GM12878 (cell line): ENCODE measurements around the gene SERINC5. TPM values are rescaled to one million over a fixed set of nuclear protein-coding genes. Genes with fewer than 3 reads are reported as not detected.

Source experiments
- BMI1 ChIP-seq: fragments of 450-650 bp; IDR thresholded peaks from 2 replicates; pipeline ENCODE4 v1.6.1; 2016; ENCODE audit warnings: mild to moderate bottlenecking, moderate library complexity, borderline replicate concordance
- CHD2 ChIP-seq: IDR thresholded peaks from 2 replicates; pipeline ENCODE4 v1.6.1; 2011; ENCODE audit warnings: low read depth, low read length, improper control_type of control experiment, borderline replicate concordance
- CHD4 ChIP-seq: fragments of 200-600 bp; sonication (generic); IDR thresholded peaks from 2 replicates; pipeline ENCODE4 v1.6.1; 2016; ENCODE audit warnings: mild to moderate bottlenecking
- CREM ChIP-seq: IDR thresholded peaks from 2 replicates; pipeline ENCODE4 v1.6.1; 2014; ENCODE audit warnings: antibody characterized with exemption, low read depth
- E4F1 ChIP-seq: fragments of 450-650 bp; IDR thresholded peaks from 2 replicates; pipeline ENCODE4 v1.6.1; 2018; ENCODE audit warnings: borderline replicate concordance, mild to moderate bottlenecking; ENCODE audit not compliant: partially characterized antibody
- ETV6 ChIP-seq, 2 experiments: fragments of 450-650 bp in 1 of 2; IDR thresholded peaks in 1 of 2; conservative IDR thresholded peaks in 1 of 2; 2 replicates each; pipeline ENCODE4 v1.6.1; 2014; ENCODE audit warnings: antibody characterized with exemption in 1 of 2, borderline replicate concordance in 1 of 2, low read depth in 1 of 2, mild to moderate bottlenecking in 1 of 2, moderate library complexity in 1 of 2
- FOXK2 ChIP-seq: fragments of 450-650 bp; IDR thresholded peaks from 2 replicates; pipeline ENCODE4 v1.6.1; 2017; ENCODE audit warnings: mild to moderate bottlenecking, moderate library complexity
- FOXM1 ChIP-seq: IDR thresholded peaks from 2 replicates; pipeline ENCODE4 v1.6.1; 2012; ENCODE audit warnings: low read depth, mild to moderate bottlenecking, inconsistent platforms, low read length, moderate library complexity
- GATAD2B ChIP-seq: fragments of 450-650 bp; conservative IDR thresholded peaks from 2 replicates; pipeline ENCODE4 v1.6.1; 2017; ENCODE audit warnings: low read depth, mild to moderate bottlenecking, moderate library complexity
- HCFC1 ChIP-seq: fragments of 150-350 bp; IDR thresholded peaks from 2 replicates; pipeline ENCODE4 v1.6.1; 2014; ENCODE audit warnings: low read length
- HDAC6 ChIP-seq: fragments of 200-600 bp; sonication (generic); IDR thresholded peaks from one replicate; pipeline ENCODE4 v1.8.0; 2017; ENCODE audit warnings: antibody characterized with exemption; ENCODE audit not compliant: unreplicated experiment
- IRF5 ChIP-seq: fragments of 450-650 bp; IDR thresholded peaks from 2 replicates; pipeline ENCODE4 v1.6.1; 2017; ENCODE audit warnings: borderline replicate concordance
- NFYA ChIP-seq: IDR thresholded peaks from 2 replicates; pipeline ENCODE4 v1.6.1; 2011; ENCODE audit warnings: low read depth, mild to moderate bottlenecking, low read length, improper control_type of control experiment, borderline replicate concordance
- PAX5 ChIP-seq: IDR thresholded peaks from 2 replicates; pipeline ENCODE4 v1.6.1; 2011; ENCODE audit warnings: low read depth, low read length, borderline replicate concordance
- RCOR1 ChIP-seq: conservative IDR thresholded peaks from 2 replicates; pipeline ENCODE4 v1.6.1; 2012; ENCODE audit warnings: low read depth, low read length, improper control_type of control experiment
- SIX5 ChIP-seq: IDR thresholded peaks from 2 replicates; pipeline ENCODE4 v1.6.1; 2011; ENCODE audit warnings: mild to moderate bottlenecking, low read depth, low read length, moderate library complexity; ENCODE audit not compliant: severe bottlenecking
- SMARCA5 ChIP-seq: fragments of 450-650 bp; IDR thresholded peaks from 2 replicates; pipeline ENCODE4 v1.6.1; 2017; ENCODE audit warnings: mild to moderate bottlenecking
- SPI1 ChIP-seq: IDR thresholded peaks from 2 replicates; pipeline ENCODE4 v1.6.1; 2011; ENCODE audit warnings: low read depth, mild to moderate bottlenecking, low read length, moderate library complexity, borderline replicate concordance; ENCODE audit not compliant: insufficient read depth
- STAT1 ChIP-seq: fragments of 450-650 bp; conservative IDR thresholded peaks from 2 replicates; pipeline ENCODE4 v1.6.1; 2014; ENCODE audit warnings: antibody characterized with exemption, mild to moderate bottlenecking
- TAF1 ChIP-seq: IDR thresholded peaks from 2 replicates; pipeline ENCODE4 v1.6.1; 2011; ENCODE audit warnings: mild to moderate bottlenecking, low read depth, low read length, borderline replicate concordance
- polyA plus RNA-seq, 11 experiments: library from polyadenylated mRNA; depleted of rRNA in 4 of 11; unstranded in 6 of 11; stranded (reverse) in 5 of 11; fragments of >200 nt; fragmentation: Nextera tagmentation in 4 of 11; fragmentation: Illumina TruSeq in 1 of 11; extraction: Ambion mirVana in 4 of 11; extraction: Trizol in 1 of 11; gene quantifications; 1 replicate in 1 of 11; 2 replicates in 10 of 11; pipeline versions ENCODE4 v1.2.1 to v1.2.3, GENCODE V29; 2011 to 2016; ENCODE audit warnings: inconsistent platforms in 2 of 11, missing spikeins in 2 of 11, low read depth in 1 of 11
- total RNA-seq, 4 experiments: library from RNA; depleted of rRNA in 3 of 4; stranded (reverse); fragments of >200 nt in 3 of 4; fragmentation: Illumina TruSeq in 1 of 4; extraction: Trizol in 1 of 4; gene quantifications; 2 replicates each; pipeline versions ENCODE4 v1.2.1 to v1.2.3, GENCODE V29; 2013 to 2021
- TF ChIP-seq, protein P1 (sequence below): fragments of 450-650 bp; IDR thresholded peaks from 2 replicates; pipeline ENCODE4 v1.6.1; 2017; ENCODE audit warnings: low read depth, mild to moderate bottlenecking, moderate library complexity
- TF ChIP-seq, protein P2 (sequence below): fragments of 450-650 bp; formaldehyde crosslinking; IDR thresholded peaks from 2 replicates; pipeline ENCODE4 v1.4.0; 2020; ENCODE audit warnings: mild to moderate bottlenecking, moderate library complexity

Gene SERINC5
- total and polyA plus RNA-seq, 10 of the 15 experiments (the other 5 are each of a cell fraction or from before 2014, with no cell fraction given): 0.66 to 7.0 (median 2.8) TPM

DNA sequence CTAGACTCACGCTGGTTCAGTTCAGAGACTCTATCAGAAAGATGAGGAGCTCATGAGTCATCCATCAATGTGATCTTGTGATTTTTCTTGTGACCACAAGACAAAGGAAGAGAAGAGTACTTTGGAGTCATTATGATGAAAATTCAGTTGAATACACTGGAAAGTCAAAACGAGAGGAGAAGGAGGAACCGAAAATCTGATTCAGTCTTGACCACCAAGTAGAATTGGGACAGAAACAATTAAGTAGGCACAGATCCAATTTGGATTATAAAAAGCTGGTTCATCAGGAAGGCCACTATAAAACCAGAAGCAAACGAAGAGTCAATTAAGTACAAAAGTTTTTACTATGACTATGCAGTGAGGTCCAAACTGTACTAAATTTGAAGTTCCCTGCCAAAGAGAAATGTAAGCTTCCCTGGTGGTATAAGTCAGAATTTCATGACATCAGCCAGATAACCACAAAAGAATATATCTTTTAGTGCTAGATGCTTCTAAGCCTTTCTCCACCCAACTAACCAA, 129.8 kb downstream of the SERINC5 start (continued):
- TF ChIP-seq TAF1: no peak
- TF ChIP-seq, protein P1, sequence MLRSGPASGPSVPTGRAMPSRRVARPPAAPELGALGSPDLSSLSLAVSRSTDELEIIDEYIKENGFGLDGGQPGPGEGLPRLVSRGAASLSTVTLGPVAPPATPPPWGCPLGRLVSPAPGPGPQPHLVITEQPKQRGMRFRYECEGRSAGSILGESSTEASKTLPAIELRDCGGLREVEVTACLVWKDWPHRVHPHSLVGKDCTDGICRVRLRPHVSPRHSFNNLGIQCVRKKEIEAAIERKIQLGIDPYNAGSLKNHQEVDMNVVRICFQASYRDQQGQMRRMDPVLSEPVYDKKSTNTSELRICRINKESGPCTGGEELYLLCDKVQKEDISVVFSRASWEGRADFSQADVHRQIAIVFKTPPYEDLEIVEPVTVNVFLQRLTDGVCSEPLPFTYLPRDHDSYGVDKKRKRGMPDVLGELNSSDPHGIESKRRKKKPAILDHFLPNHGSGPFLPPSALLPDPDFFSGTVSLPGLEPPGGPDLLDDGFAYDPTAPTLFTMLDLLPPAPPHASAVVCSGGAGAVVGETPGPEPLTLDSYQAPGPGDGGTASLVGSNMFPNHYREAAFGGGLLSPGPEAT: peak; percentile 97
- no peak for TF ChIP-seq IRF5
- TF ChIP-seq STAT1: no peak
- peak; percentile 89; the same call in 1 of the 2 replicates for TF ChIP-seq RCOR1
- TF ChIP-seq NFYA: no peak
- TF ChIP-seq FOXK2: no peak
- peak; percentile 96 for TF ChIP-seq BMI1
- no peak for TF ChIP-seq SMARCA5
- peak; percentile 95 for TF ChIP-seq SPI1
- TF ChIP-seq HCFC1: no peak
- no peak for TF ChIP-seq HDAC6
- peak in 1 of 2 experiments; percentile 78; a peak in 1 of 4 replicates for TF ChIP-seq ETV6 (conservative IDR thresholded peaks at IDR 0.05 in 1 of 2, IDR thresholded peaks at IDR 0.05 in 1 of 2; ENCODE audit: borderline replicate concordance in 1 of 2, low read depth in 1 of 2)
- peak; percentile 93 for TF ChIP-seq FOXM1
- TF ChIP-seq E4F1: no peak
- no peak for TF ChIP-seq SIX5
- peak; percentile 79 for TF ChIP-seq GATAD2B
- peak; percentile 87 for TF ChIP-seq PAX5
- TF ChIP-seq CHD2: no peak; the same call in none of the 2 replicates
- TF ChIP-seq CHD4: no peak
- TF ChIP-seq, protein P2, sequence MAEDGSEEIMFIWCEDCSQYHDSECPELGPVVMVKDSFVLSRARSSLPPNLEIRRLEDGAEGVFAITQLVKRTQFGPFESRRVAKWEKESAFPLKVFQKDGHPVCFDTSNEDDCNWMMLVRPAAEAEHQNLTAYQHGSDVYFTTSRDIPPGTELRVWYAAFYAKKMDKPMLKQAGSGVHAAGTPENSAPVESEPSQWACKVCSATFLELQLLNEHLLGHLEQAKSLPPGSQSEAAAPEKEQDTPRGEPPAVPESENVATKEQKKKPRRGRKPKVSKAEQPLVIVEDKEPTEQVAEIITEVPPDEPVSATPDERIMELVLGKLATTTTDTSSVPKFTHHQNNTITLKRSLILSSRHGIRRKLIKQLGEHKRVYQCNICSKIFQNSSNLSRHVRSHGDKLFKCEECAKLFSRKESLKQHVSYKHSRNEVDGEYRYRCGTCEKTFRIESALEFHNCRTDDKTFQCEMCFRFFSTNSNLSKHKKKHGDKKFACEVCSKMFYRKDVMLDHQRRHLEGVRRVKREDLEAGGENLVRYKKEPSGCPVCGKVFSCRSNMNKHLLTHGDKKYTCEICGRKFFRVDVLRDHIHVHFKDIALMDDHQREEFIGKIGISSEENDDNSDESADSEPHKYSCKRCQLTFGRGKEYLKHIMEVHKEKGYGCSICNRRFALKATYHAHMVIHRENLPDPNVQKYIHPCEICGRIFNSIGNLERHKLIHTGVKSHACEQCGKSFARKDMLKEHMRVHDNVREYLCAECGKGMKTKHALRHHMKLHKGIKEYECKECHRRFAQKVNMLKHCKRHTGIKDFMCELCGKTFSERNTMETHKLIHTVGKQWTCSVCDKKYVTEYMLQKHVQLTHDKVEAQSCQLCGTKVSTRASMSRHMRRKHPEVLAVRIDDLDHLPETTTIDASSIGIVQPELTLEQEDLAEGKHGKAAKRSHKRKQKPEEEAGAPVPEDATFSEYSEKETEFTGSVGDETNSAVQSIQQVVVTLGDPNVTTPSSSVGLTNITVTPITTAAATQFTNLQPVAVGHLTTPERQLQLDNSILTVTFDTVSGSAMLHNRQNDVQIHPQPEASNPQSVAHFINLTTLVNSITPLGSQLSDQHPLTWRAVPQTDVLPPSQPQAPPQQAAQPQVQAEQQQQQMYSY: no peak
- peak; percentile 91 for TF ChIP-seq CREM
